ENCODE data around the gene TMEM198.

DNA sequence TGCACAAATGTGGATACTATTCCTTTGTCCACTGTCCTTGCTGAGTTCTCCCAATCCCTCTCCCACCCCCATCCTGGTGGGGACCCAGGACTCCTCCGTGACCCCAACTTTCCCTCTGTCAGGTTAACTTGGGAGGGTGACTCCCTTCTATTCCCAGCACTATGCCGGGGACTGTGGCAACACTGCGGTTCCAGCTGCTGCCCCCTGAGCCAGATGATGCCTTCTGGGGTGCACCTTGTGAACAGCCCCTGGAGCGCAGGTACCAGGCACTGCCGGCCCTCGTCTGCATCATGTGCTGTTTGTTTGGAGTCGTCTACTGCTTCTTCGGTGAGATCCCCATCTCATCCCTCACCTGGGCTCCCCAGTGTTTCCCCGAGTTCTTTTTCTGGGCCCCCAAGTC lies 739 bp downstream of the TMEM198 start:
- TF ChIP-seq, protein P1, sequence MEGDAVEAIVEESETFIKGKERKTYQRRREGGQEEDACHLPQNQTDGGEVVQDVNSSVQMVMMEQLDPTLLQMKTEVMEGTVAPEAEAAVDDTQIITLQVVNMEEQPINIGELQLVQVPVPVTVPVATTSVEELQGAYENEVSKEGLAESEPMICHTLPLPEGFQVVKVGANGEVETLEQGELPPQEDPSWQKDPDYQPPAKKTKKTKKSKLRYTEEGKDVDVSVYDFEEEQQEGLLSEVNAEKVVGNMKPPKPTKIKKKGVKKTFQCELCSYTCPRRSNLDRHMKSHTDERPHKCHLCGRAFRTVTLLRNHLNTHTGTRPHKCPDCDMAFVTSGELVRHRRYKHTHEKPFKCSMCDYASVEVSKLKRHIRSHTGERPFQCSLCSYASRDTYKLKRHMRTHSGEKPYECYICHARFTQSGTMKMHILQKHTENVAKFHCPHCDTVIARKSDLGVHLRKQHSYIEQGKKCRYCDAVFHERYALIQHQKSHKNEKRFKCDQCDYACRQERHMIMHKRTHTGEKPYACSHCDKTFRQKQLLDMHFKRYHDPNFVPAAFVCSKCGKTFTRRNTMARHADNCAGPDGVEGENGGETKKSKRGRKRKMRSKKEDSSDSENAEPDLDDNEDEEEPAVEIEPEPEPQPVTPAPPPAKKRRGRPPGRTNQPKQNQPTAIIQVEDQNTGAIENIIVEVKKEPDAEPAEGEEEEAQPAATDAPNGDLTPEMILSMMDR (conservative IDR thresholded peaks at IDR 0.05; ENCODE audit: low read depth, low read length), result no peak
- TF ChIP-seq EZH2 (IDR thresholded peaks at IDR 0.05; ENCODE audit: low read length, unreplicated experiment) (no peak), EZH2phosphoT487 (IDR thresholded peaks at IDR 0.05; ENCODE audit: borderline replicate concordance, low read length) (no peak)

Measured in PC-3 (cell line).